NCI-H748 (cell line): ENCODE measurements around the gene PCGF1.
A peak's percentile ranks its signal among the peaks of the same experiment; 100 is the strongest.

Source experiments
- DNase-seq: peaks from one replicate; lab custom pipeline; 2025; ENCODE audit not compliant: unreplicated experiment; lab: John Stamatoyannopoulos, UW

PCGF1 gene

DNA sequence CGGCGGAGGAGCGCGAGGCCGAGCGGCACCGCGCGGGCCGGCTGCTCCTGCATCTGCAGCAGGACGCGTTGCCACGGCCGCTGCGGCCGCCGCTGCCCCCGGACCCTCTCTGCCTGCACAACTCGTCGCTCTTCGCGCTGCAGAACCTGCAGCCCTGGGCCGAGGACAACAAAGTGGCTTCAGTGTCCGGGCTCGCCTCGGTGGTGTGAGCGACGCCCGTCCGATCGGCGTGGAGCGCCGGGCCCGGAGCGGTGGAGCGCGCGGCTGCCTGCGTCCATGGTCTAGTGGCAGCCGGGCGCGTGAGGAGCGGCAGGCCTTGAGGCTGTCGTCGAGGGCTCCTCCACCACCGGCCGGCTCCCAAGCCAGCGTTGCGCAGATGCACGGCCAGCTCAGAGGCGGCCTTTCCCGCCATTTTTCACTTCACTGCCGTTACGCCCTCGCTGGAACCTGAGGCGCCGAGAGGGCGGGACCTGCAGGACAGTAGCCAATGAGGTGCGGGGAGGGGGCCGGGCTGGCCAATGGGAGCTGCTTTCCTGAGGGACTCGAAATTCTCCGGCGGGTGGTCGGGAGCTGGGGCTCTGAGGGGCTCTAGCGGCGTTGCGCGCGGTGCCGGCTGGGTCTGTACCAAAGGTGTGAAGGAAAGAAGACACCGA is 8.6 kb upstream of the PCGF1 start:
- DNase-seq: no peak

DNA sequence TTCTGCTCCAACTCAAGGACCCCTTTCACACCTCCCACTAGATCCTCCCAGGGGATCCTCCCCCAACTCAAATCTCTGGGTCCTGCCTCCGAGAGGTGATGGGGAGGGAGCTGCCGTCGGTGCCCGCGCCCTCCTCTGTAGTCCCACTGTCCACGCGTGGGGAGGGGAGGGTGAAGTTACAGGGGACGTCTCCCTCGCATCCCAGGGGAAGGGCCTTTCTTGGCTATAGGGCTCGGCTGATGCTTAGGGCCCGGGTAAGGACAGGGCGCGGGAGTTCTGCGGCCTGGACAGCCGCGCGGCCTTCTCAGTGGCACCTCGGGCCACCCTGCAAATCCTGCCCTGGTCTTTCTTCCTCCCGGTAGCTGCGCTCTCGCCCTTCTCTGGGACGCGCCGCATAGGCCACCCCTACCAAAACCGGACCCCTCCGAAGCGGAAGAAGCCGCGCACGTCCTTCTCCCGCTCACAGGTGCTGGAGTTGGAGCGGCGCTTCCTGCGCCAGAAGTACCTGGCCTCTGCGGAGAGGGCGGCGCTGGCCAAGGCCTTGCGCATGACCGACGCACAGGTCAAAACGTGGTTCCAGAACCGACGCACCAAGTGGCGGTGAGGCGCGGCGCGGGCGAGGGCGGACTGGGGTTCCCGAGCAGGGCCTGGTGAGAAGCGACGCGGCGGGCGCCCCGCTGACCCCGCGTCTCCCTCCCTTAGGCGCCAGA is 7.9 kb upstream of the PCGF1 start:
- DNase-seq: no peak

DNA sequence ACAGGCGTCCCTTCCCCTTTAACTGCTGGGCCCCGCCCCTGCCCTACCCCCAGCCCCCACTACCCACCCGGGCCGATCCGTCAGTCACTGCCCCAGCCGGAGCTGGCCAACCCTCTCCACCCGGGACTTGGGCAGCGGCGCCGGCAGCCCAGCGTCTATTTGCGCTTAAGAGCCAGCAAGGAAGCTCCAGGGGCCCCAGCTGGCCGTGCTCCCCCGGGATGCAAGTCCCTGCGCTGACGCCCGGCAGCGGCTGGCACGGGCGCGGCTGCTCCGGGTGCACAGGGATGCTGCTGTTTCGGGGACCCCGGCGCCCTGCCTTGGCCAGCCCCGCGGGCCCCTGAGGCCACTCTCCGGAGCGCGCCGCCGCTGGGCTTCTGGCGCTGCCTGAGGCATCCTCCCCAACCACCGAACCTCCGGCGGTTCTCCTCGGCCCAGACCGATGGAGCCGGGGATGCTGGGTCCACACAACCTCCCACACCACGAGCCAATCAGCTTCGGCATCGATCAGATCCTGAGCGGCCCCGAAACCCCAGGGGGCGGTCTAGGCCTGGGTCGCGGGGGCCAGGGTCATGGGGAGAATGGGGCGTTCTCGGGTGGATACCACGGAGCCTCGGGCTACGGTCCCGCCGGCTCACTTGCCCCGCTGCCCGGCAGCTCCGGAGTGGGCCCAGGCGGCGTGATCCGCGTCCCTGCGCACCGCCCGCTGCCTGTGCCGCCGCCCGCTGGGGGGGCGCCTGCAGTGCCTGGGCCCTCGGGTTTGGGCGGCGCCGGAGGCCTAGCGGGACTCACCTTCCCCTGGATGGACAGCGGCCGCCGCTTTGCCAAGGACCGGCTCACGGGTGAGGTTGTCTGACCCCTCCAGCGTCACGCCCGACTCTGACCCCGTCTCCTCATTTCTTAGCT is 7.1 kb upstream of the PCGF1 start, which contains the start of gene TLX2:
Gene TLX2 (plus strand): TSS at position 83 of the 903 bp plus-strand sequence. CDS start 357 bp downstream, at position 440.
- DNase-seq: peak; percentile 69

DNA sequence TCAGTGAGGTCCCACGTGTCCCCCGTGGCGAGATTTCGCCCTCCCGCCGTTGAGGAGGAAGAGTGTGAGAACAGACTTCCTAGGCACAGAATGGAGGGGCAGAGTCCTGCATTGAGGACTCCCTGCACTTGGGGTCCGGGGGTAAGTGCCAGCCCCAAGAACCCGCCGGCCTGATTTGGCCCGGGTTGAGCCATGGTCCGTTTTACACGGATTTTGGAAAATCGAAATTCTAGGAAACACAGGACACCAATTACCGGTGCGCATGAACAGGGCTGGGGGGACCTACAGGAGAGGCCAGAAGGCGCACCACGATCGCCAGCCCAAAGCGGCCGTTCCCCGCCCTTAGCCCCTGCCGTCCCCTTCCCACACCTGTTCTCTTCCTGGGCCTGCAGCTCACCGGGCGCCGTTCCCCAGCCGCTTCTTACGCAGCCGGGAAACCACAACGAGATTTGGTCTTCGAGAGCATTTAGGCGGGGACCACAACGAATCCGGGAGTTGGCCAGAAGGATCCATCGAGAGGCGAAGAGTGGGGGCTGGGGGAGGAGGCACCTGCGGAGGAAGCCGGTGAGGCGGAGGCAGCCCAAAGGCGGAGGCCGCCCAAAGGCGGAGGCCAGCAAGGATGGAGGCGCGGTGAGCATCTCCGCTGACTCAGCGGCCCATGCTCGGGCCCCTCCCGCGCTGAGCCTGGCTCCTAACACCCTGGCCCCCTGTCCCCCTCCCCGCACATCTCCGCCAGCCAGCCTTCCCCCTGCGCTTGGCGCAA is 6.3 kb upstream of the PCGF1 start:
- DNase-seq: peak; percentile 69

DNA sequence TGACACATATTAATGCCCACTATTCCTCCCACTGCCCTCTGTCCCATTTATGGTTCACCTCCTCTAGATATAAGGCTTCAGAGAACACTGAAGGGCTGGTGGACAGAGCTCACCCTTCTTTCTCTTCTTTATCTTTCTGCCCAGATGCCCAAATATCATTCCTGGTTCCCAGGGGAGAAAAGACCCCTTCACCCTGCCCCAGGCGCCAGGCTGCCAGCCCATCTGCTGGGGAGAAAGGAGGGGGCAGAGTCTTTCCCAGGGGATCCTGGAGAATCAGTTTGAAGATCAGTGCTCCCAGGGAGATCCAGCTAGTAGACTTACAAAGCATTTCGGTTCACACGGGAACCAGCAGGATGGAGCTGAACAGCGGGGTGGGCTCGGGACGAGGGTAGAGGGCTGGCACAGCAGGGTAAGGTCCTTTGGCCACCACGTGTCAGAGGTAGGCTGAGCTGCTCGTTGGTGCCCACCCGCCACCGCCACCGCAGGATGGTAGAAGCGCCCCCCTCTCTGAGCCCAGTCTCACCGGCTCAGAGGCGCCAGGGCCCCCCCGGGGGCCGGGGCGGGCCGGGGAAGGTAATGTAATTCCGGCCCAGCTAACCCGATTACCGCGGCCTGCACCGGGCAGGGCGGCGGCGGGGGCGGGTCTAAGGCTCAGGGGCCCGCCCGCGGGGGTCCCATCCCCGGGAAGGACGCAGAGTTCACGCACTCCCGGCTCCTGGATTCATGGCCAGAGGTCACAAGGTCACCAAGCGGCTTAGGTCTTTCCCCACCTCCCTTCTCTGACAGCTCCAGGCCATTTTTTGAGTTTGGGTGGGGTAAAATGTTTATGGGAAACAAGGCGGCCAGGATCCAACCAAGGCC is 5.5 kb upstream of the PCGF1 start:
- peak; percentile 11 for DNase-seq

DNA sequence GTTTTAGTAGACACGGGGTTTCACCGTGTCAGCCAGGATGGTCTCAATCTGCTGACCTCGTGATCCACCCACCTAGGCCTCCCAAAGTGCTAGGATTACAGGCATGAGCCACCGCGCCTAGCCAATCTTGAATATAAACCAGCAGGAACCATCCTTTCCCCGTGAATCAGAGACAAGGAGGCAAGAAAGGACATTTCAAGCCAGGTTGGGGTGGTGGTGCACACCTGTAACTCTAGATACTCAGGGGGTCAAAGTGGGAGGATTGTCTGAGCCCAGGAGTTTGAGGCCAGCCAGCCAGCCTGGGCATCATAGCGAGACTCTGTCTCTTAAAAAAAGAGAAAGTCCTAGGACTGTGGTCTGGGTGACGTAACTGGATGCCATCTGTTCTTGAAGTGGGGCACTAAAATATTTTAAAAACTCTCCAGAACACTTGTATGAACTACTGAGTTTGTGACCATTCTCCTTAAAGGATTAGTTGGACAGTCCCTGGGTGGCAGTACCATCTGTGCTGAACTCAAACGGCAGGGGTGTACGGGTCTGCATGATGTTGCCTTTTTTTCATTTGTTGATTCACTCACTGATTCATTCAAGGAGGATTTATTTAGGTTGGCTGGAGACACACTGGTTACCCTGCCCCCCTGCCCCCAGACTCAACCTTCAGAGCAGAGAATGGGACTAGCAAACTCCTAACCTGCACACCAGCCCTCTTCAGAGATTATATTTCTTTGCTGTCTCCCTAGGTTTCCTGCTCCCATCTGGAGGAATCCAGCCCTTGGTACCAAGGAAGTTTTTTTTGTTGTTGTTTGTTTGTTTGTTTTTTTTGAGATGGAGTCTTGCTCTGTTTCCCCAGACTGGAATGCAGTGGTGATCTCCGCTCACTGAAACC is 3.9 kb upstream of the PCGF1 start:
- DNase-seq: no peak

DNA sequence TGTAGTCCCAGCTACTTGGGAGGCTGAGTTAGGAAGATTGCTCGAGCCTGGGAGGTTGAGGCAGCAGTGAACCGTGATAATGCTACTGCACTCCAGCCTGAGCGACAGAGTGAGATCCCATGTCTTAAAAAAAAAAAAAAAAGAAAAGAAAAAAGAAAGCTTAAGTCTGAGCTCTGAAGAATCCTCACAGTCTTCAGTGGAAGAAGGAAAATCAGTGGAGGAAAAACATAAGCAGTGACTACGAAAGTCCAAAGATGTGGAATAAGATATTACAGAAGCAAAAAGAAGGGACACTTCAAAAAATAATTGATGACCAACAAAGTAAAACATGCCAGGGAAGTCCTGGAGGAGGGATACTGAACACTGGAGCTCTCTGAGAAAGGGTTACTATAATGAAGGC is 2.8 kb upstream of the PCGF1 start:
- no peak for DNase-seq

DNA sequence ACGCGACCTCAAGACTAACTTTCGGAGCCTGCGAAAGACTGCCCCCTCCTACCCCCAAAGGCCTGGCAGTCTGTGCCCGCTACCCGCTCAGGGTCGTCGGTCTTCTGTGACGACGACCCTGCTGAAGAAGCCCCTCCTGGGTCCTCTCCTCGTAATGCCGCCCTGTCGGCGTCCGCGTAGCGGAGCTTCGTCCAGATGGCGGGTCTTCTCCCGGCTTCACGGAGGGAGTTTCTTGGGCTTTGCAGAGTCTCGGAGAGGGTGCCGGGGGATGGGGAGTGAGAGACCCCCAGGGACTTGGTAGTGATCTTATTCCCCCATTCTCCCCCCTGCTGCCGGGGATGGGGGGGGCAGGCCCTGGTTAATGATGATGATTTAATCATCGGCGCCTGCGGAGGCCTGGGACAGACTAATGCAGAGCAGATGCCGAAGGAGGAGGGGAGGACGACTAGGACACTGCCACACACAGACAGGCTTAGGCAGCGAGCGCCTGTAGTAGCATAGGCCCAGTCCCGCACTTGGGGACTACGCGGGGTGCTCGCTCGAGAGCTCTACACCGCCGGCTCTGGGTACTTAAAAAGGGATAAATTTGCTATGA is 528 bp upstream of the PCGF1 start:
- DNase-seq: peak; percentile 77

DNA sequence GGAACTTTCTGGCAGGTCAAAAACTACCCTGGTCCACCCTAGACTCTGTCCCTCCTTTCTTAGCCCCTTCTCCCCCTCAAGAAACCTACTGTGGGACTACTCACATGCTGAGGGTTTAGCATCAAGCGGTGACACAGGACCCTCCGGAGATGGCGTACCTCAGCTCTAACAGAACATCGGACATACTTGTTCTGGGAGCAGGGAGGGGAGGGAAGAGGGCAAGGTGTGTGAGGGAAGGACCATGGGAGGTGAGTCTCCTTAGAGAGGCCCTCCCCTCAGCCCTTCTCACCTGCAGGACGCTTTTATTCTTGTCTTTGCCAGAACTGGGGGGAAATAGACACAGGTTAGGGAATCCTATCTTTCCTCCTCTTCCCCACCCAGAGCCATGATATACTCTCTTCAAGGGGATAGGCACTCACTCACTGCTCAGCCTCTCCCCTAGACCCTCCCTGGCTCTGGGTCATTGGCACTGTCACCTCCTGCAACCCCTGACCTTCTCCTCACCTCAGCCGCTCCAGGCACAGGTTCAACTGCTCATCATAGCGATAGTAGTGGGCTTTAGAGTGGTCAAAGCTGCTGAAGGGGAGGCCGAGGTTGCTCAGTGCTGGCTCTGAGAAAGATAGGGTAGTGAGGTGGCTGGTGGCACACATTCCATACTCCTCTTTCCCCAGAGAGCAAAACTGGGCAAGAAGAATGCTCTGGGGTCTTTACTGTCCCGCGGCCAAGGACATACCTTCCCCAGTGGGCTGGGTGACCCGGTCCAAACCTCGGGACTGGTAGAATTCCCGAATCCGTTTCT is 1.8 kb downstream of the PCGF1 start:
- DNase-seq: no peak

DNA sequence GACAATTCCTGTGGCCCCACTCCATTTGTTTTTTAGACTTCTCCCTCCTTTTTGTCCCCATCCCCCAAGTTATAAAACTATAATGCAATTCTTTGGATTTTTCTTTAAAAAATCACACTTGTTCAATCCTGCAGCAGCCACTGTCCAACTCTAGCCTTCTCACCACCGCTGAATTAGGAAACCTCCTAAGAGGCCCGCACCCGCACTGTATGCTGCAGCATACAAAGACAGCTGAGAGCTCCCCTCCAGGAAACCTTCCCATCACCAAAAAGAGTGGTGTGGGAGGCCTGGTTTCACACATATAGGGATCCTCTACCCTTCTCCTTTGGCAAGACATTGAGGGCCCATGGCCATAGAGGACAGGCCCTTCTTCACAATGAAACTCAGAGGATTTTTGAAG is 2.9 kb downstream of the PCGF1 start:
- DNase-seq: no peak

DNA sequence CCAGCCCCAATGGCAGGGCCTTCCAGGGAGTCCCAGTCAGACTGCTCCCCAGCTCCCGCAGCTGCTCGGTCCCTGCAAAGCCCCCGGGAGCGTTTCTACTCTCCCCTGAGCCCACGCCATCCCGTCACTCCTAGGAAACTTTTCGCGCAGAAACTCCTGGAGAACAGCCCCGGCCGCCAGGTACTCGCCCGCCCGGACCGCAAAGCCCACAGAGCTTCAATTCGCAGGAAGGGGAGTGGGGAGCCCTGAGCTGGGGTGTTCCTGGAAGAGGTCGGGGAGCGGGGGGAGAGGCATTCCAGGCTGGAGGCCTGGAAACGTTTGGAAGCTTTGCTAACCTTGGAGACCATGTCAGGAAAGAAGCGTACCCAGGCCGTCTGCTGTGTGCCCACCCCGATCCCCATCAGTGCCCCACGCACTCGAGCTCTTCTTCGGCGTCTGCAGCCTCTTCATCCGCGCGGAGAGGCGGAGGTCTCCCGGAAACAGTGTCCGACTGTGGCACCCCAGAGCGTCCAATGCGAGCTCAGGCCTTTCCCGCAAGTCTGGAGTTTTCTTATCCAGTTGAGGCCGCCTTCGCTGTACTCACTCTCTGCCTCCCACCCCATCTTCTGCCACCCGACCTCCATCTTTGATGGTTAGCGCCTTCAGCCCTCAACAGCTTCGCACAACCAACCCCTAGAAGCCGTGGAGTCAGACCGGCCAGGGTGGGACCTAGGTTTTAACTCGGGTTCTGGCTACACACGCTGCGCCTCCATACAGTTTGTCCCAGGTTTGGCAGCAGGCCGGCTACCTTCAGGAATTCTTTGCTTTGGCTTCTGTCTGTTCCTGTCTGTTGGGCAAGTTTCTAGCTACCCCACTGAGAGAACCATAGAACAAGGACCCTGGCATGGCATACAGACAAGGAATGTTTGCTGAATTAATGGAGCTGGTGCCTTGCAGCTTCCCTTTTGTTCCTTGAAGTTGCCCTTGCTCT is 3.7 kb downstream of the PCGF1 start:
- DNase-seq: peak; percentile 17

DNA sequence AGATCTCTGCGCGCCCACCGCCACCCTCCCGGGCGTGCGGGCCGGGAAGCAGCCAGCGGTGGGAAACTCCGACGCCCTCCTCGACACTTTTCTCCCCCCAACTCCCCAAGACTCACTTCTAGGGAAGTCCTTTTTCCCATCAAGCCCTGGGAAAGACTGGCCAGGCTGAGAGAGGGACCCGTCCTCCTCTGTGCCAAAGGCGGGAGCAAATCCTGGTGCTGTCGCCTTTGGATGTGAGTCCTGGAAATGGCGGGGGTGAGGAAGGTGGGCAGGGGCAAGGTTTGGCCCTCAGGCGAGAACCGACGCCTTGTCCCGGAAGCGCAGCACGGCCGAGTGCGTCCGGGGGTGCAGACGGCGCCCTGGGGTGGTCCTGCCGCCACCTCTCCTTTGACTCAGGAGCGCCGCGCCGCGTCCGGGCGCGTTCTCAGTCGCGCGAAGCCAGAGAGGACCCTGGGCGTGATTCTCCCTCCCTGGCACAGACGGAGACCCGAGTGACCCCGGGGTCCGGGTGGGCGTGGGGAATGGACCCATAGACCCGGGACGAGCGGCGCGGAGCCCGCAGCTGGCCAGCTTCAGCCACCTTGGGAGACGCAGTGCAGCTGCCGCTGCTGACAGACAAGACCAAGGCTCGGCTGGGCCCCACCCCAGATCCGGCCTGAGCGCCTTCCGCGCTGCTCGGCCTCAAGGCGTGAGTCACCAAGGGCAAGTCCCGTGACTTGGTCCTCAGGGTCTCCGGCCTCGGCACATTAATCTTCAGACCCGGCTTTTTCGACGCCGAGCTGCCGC is 4.6 kb downstream of the PCGF1 start:
- peak; percentile 57 for DNase-seq

DNA sequence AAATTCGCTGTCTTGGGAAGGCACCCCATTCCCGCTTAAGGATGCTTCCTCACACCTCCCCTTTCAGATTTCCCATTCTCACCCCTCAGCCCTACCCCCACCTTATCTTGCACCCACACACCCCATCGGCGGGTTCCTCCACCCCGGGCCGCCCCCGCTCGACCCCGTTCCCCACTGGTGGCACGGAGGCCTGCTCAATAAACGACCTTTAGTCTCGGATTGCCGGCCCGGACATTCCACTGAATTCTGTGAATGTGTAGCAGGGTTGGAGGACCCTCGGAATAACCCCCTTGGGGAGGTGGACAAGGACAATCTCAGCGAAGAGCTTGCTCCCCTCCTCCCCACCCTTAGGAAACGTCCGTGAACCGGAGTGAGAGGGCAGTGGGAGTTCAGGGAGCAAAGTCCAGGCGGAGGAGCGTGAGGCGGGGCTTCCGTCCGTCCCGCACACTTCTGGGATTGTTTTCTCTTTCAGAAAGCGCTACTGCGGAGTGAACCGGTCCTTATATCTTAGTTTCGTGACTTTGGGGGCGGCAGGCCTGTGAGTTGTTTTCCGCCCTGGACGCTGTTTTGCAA is 5.3 kb downstream of the PCGF1 start:
- no peak for DNase-seq

DNA sequence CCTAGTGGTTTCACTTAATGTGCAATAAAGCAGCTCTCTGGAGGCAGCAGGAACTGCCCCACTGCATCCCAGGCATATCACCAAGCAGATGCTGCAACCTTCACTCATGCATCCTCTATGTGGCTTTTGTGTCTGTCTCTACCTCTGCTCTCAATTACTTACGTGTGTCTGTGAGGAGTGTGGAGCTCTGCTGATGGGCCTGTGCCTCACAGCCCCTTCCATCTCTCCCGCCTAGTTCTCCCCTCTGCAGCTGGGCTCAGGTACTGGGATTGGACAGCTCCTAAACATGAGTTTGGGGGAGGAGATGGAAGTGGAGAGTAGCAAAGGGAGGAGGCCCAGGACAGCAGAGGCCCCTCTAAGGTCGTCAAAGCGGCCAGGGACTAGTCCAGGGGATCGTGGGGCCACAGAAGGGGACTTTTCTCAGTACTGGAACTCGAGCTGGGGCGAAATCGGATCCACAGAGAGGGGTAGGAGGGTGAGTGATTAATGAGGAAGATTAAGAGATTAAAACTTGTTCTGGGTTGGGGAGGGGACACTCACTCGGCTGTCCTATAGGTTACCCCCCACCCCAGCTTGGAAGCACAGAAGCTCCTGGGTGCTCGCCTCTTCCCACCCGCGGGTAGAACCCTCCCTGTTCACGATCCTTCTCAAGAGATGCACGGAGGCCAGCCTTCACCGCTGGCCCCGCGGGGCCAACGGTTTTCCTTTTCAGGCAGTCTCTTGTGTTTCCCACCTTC is 6.0 kb downstream of the PCGF1 start:
- DNase-seq: no peak

DNA sequence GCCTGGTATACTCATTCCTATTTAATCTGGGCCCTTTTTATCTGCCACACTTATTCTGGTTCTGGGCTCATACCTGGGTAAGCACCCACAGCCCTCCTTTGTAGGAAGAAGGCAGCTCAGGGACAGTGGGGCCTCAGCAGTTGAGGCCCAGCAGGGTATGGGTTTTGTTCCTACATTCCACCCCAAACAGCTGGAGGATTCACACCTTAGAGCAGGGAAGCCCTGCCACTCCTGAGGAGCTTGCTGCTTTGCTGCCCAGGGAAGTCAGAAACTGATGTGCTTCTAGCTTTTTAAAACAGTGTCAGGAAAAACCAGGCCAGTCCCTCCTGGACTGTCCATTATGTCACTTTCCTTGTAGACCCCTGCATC is 6.9 kb downstream of the PCGF1 start:
- no peak for DNase-seq
